ENCODE results near the gene DAP3.
A peak's percentile ranks its signal among the peaks of the same experiment; 100 is the strongest.

DNA sequence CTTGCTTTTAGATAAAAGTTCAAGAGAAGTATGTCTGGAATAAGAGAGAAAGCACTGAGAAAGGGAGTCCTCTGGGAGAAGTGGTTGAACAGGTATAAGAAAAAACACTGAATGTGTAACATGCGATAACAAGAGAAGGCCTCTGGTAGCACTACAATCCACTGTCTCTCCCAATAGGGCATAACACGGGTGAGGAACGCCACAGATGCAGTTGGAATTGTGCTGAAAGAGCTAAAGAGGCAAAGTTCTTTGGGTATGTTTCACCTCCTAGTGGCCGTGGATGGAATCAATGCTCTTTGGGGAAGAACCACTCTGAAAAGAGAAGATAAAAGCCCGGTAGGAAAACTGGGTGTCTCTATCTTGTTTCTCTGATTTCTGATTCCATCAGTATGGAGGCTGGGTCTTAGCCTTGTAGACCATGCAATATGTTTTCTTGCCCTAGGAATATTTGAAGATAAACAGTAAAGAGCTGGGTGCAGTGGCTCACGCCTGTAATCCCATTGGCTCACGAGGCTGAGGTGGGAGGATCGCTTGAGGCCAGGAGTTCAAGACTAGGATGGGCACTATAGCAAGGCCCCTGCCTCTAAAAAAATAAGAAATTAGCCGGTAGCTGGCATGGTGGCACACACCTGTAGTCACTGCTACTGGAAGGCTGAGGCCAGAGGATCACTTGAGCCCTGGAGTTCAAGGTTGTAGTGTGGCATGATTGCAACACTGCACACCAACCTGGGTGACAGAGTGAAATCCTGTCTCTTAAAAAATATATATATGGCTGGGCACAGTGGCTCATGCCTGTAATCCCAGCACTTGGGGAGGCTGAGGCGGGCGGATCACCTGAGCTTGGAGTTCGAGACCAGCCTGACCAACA, 40.4 kb downstream of the DAP3 start:
- TF ChIP-seq, protein P1, sequence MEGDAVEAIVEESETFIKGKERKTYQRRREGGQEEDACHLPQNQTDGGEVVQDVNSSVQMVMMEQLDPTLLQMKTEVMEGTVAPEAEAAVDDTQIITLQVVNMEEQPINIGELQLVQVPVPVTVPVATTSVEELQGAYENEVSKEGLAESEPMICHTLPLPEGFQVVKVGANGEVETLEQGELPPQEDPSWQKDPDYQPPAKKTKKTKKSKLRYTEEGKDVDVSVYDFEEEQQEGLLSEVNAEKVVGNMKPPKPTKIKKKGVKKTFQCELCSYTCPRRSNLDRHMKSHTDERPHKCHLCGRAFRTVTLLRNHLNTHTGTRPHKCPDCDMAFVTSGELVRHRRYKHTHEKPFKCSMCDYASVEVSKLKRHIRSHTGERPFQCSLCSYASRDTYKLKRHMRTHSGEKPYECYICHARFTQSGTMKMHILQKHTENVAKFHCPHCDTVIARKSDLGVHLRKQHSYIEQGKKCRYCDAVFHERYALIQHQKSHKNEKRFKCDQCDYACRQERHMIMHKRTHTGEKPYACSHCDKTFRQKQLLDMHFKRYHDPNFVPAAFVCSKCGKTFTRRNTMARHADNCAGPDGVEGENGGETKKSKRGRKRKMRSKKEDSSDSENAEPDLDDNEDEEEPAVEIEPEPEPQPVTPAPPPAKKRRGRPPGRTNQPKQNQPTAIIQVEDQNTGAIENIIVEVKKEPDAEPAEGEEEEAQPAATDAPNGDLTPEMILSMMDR (IDR thresholded peaks at IDR 0.05): peak; percentile 73
- no peak for TF ChIP-seq POLR2AphosphoS5 (IDR thresholded peaks at IDR 0.05; ENCODE audit: low read depth, low read length)
- TF ChIP-seq TAF1 (IDR thresholded peaks at IDR 0.05; ENCODE audit: borderline replicate concordance, low read depth, low read length): no peak
- no peak for TF ChIP-seq RFX5 (IDR thresholded peaks at IDR 0.05; ENCODE audit: low read length)
